HG03457 (cell line): Measurements from ENCODE around the gene HACE1.
"Not testable (repeated sequence)": the region's sequence is repeated elsewhere in the genome, so short reads cannot be mapped to it uniquely, and the experiment has no call there.

Experiments
- ATAC-seq: cut with Tn5 transposase; IDR thresholded peaks from one replicate; pipeline ENCODE4 v1.9.1; 2021; ENCODE audit warnings: moderate number of reproducible peaks; ENCODE audit not compliant: unreplicated experiment

Gene HACE1

GRCh38 chr6:104859225-104860146 is at the start of gene HACE1:
HACE1 (minus strand) TSS chr6:104859919; CDS start chr6:104859642, 277 bp downstream.
- ATAC-seq, result peak; percentile 99

GRCh38 chr6:104908888-104909525 is 49.3 kb upstream of the HACE1 start:
- no peak for ATAC-seq

GRCh38 chr6:104908031-104908887 is 48.5 kb upstream of the HACE1 start:
- no peak for ATAC-seq

GRCh38 chr6:104898893-104899292 is 39.2 kb upstream of the HACE1 start:
- ATAC-seq, result not testable (repeated sequence)

- no peak for ATAC-seq
Observed at GRCh38 chr6:104896914-104897313, 37.2 kb upstream of the HACE1 start.

GRCh38 chr6:104888066-104888465 is 28.3 kb upstream of the HACE1 start:
- no peak for ATAC-seq

GRCh38 chr6:104887350-104887749 is 27.6 kb upstream of the HACE1 start:
- no peak for ATAC-seq

- no peak for ATAC-seq
Observed at GRCh38 chr6:104885518-104886043, 25.9 kb upstream of the HACE1 start.

GRCh38 chr6:104884867-104885517 is 25.3 kb upstream of the HACE1 start:
- no peak for ATAC-seq

- ATAC-seq, result no peak
Observed at GRCh38 chr6:104881964-104882668, 22.4 kb upstream of the HACE1 start.

- no peak for ATAC-seq
Observed at GRCh38 chr6:104862456-104862855, 2.7 kb upstream of the HACE1 start.

- no peak for ATAC-seq
Observed at GRCh38 chr6:104860221-104860620, 502 bp upstream of the HACE1 start.

- no peak for ATAC-seq
Observed at GRCh38 chr6:104858642-104859041, 1.1 kb downstream of the HACE1 start.

- no peak for ATAC-seq
Observed at GRCh38 chr6:104855507-104855906, 4.2 kb downstream of the HACE1 start.

GRCh38 chr6:104847721-104848120 is 12.0 kb downstream of the HACE1 start:
- ATAC-seq, result not testable (repeated sequence)

GRCh38 chr6:104843229-104843628 is 16.5 kb downstream of the HACE1 start:
- no peak for ATAC-seq

- no peak for ATAC-seq
Observed at GRCh38 chr6:104837158-104837557, 22.6 kb downstream of the HACE1 start.

GRCh38 chr6:104836479-104837020 is 23.2 kb downstream of the HACE1 start:
- not testable (repeated sequence) for ATAC-seq

GRCh38 chr6:104835782-104836181 is 23.9 kb downstream of the HACE1 start:
- ATAC-seq, result no peak
